RPMI8226 (cell line): ENCODE data around the gene PWP1.
A peak's percentile ranks its signal among the peaks of the same experiment; 100 is the strongest.

Experiments
- DNase-seq: peaks from one replicate; pipeline ENCODE4 v3.0.0-alpha.2; 2015

PWP1 gene

DNA sequence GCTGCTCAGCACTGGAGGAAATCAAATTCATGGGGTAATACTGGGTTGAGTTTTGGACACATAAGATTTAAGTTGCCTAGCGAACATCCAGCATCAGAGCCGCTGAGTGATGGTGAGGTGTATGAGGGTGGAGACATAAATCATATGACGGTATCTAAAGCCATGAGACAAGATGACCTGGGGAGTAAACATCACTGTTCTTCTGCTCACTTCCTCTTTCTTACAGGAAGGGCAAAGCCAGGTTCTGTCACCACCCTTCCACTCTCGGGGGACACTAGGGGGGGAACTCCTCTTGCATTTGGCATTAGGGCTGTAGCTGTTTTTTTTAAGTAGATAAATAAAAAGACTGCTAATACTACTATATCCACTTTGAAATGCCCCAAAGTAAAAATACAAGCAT, 51.3 kb downstream of the PWP1 start:
- DNase-seq, result peak; percentile 39

DNA sequence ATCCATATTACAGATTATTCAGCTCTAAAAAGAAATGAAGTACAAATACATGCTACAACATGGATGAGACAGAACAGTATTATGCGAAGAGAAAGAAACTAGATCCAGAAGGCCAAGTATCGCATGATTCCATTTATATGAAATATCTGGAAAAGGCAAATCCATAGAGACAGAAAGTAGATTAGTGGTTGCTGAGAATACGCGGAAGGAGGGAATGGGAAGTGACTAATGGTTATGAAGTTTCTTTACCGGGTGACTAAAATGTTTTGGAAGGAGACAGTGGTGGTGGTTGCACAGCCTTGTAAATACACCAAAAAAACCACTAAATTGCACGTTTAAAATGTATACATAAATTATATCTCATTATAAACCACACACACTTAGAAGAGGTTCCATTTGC, 62.9 kb downstream of the PWP1 start:
- no peak for DNase-seq

DNA sequence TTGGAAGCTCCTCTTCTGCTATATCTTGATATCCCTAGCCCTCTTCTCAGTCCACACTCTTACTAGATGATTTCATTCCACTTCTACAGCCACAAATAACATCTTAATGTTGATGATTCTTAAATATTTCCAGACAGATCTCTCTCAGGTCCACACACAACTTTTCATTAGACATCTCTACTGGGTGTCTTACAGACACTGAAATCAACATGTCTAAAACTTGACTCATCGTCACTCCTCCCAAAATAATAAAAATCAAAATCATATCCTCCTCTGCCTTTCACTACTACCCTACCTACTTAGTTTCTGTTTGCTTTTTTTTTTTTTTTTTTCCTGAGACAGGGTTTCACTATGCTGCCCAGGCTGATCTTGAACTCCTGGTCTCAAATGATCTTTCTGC, 63.5 kb downstream of the PWP1 start:
- no peak for DNase-seq

DNA sequence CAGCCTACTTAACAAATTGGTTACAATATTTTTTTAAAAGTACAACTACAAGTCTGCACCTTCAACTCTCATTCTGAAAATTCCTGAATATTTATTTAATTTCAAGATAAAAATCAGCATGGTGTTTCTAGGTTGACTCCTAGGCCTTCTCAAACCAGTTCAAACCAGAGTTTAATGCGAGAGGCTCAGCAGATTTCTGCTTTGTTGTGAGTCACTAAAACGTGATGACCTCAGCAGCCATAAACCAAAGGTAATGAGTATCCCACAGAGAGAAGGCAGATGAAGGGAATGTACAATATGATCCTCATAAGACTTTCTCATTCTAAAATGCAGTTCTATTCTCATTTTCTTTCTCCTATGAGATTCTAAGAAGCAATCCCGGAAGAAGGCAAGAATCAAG, 73.8 kb downstream of the PWP1 start:
- peak; percentile 88 for DNase-seq

DNA sequence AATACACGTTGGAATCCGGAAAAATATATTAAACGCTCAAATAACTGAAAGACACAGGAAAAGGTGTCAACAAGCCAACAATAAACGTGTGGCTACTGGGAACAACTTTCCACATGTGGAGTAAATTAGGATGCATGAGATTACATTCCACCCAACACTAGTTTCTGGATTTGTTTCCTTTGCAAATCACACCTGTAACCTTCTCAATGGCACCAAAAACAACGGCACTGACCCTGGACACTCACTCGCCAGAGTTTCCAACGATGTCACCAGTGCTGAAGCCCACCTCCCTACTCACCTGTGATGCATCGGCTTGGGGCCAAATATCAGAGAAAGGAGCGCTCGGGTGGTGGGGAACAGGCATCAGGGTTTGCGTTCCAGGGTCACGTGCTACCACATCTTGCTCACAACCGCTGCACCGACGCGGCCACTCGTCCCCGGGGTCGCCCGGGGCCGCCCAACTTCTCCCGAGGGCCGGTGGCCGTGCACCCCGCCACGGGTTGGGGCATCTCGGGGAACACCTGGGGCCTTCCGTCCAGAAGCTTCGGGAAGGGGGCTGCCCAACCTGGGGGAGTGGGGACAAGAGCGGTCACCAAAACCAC, 74.7 kb downstream of the PWP1 start:
- DNase-seq, result peak; percentile 43

DNA sequence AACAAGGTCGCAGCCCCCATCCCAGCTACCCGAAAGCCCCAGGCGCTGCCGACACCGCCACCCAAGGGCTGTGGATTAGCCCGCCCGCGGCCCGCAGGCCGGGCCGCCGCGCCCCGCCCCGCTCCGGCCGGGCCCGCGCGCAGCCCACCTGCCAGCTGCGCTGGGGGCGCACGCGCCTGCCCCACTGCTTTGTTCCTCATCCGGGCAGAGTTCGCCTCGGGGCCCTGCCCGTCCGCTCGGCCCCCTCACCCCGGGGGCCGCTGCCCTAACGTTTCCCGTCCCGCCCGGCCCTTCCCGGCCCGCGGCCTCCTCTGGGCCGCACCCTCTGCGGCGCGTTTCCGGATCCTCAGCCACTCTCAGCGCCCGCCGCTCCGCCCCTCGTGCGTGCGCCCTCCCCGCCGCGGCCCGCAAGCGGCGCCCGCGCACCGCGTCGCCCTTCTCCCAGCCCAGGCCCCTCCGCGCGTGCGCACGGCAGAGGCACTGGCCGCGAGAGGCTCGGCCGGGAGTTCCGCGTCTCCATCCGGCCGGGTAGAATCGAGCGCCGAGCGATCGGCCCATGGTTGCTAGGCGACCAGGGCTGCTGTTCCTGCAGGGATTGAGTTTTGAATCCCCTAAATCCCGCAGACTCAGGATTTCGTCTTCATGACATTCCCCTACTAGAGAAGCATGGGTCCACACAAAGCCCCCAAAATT, 75.4 kb downstream of the PWP1 start, which contains the start of gene PRDM4:
Gene PRDM4 (minus strand): TSS at position 329 of the 693 bp plus-strand sequence. CDS start 622 bp downstream, outside the sequence.
- peak; percentile 97 for DNase-seq

DNA sequence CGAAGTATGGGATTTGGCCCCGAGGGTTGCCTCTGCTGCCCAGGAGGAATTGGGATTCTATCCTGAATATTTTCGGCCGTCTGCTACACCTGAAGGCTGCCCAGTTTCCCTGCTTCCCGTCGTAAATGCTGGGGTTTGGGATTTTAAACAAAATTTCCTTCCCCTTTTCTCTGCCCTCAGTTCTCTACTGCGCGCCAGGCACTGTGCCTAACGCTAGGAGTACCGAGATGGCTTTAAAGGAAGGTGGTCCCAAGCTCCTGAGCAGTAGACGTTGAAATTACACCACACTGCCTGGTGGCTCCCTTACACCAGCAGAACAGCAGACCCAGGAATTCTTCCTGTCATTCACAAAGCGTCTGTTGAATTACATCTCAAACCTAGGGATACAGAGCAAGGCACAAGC, 75.9 kb downstream of the PWP1 start:
- DNase-seq, result peak; percentile 26
